Hepatocyte (in vitro differentiated cells): Measurements from ENCODE around the gene FOXF1.

Experiments
- EZH2 ChIP-seq: fragments of 200-600 bp; sonication (generic); IDR thresholded peaks from 2 replicates; pipeline ENCODE4 v1.6.1; 2016; ENCODE audit warnings: antibody characterized with exemption, mild to moderate bottlenecking, borderline replicate concordance
- EZH2phosphoT487 ChIP-seq: fragments of 200-600 bp; sonication (generic); IDR thresholded peaks from one replicate; pipeline ENCODE4 v1.6.1; 2018; ENCODE audit warnings: antibody characterized with exemption, mild to moderate bottlenecking, low read depth, moderate library complexity; ENCODE audit not compliant: unreplicated experiment, severe bottlenecking
- TF ChIP-seq, protein P1 (sequence below): fragments of 200-600 bp; sonication (generic); IDR thresholded peaks from 2 replicates; pipeline ENCODE4 v1.5.1; 2016; ENCODE audit warnings: antibody characterized with exemption, mild to moderate bottlenecking; ENCODE audit not compliant: poor library complexity

DNA sequence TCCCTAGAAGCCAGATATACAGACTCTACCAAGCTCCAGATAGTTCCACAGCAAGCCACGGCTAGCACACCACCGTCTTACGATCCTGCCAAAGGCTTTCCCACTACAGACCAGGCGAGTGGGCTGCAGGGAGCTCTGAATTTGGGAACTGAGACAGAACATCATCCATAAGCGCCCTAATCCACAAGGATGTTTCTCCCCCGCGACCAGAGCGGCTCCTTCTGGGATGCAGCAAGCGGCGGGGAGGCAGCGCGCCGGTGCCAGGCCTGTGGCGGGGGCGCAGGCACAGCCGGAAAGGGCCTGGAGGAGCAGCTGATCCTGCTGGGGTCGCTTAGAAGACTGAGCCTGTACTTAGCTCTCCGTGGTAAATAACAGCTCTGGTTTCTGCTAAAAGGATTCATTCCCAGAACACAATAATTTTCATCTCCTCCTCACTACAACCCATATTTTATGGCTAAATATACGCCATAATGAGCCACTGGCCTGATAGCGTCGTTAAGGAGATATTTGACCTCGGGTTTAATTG lies 16.2 kb upstream of the FOXF1 start:
- TF ChIP-seq, protein P1, sequence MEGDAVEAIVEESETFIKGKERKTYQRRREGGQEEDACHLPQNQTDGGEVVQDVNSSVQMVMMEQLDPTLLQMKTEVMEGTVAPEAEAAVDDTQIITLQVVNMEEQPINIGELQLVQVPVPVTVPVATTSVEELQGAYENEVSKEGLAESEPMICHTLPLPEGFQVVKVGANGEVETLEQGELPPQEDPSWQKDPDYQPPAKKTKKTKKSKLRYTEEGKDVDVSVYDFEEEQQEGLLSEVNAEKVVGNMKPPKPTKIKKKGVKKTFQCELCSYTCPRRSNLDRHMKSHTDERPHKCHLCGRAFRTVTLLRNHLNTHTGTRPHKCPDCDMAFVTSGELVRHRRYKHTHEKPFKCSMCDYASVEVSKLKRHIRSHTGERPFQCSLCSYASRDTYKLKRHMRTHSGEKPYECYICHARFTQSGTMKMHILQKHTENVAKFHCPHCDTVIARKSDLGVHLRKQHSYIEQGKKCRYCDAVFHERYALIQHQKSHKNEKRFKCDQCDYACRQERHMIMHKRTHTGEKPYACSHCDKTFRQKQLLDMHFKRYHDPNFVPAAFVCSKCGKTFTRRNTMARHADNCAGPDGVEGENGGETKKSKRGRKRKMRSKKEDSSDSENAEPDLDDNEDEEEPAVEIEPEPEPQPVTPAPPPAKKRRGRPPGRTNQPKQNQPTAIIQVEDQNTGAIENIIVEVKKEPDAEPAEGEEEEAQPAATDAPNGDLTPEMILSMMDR = no peak
- no peak for TF ChIP-seq EZH2
- TF ChIP-seq EZH2phosphoT487 = no peak
